ENCODE measurements around the gene RAB1B. TPM values are rescaled to one million over a fixed set of nuclear protein-coding genes. Genes with fewer than 3 reads are reported as not detected.

Gene RAB1B
- total and polyA plus RNA-seq, 2 experiments from 2014 or later, result 86.7 to 146 TPM

- no peak overlapping the region for H3K4me2 ChIP-seq (ENCODE audit: unreplicated experiment)
- H3K79me2 ChIP-seq (ENCODE audit: insufficient read depth), result no peaks in the 10 kb centered on the region
- H3F3A ChIP-seq (ENCODE audit: insufficient read depth), result no peaks in the 10 kb centered on the region
- H3K27me3 ChIP-seq (replicated peaks; ENCODE audit: insufficient read depth), result no peaks in the 10 kb centered on the region
- H3K36me3 ChIP-seq (ENCODE audit: low read depth), result peaks cover 18% of the 10 kb centered on the region; the same call in 1 of the 2 replicates
- H3K9ac ChIP-seq, result no peak overlapping the region
- 95 to 99% methylated on average over 6 of the region's 6 CpGs for WGBS, 2 experiments (ENCODE audit: low coverage in 1 of 2, low lambda C conversion rate in 2 of 2, missing lambda C conversion rate in 2 of 2)
- no peak for TF ChIP-seq EZH2phosphoT487 (IDR thresholded peaks at IDR 0.05; ENCODE audit: insufficient read depth, low read depth)
- DNase-seq, result no peak
- H3K9me2 ChIP-seq (ENCODE audit: insufficient read depth), result no peaks in the 10 kb centered on the region
- no peaks in the 10 kb centered on the region for H3K4me1 ChIP-seq (ENCODE audit: insufficient read depth)
- H4K20me1 ChIP-seq (ENCODE audit: insufficient read depth), result no peaks in the 10 kb centered on the region
- no peak overlapping the region for H2AFZ ChIP-seq
- no peak overlapping the region for H3K27ac ChIP-seq
- no peaks in the 10 kb centered on the region for H3K9me3 ChIP-seq (ENCODE audit: low read depth)
- no peak overlapping the region for H3K4me3 ChIP-seq
- in situ Hi-C loops (cut with MboI), result no loop called here
Observed at GRCh38 chr11:66237867-66238266, 30.6 kb upstream of the RAB1B start.

GRCh38 chr11:66238786-66239413 is 29.5 kb upstream of the RAB1B start:
- Histone ChIP-seq H3K36me3 (ENCODE audit: low read depth) (peaks cover 18% of the 10 kb centered on the region; the same call in 1 of the 2 replicates), H3K4me3 (no peak overlapping the region), H3K27me3 (replicated peaks; ENCODE audit: insufficient read depth) (no peaks in the 10 kb centered on the region), H3F3A (ENCODE audit: insufficient read depth) (no peaks in the 10 kb centered on the region), H4K20me1 (ENCODE audit: insufficient read depth) (no peaks in the 10 kb centered on the region), H3K79me2 (ENCODE audit: insufficient read depth) (no peaks in the 10 kb centered on the region), H3K4me2 (ENCODE audit: unreplicated experiment) (no peak overlapping the region), H3K4me1 (ENCODE audit: insufficient read depth) (no peaks in the 10 kb centered on the region), H3K9me2 (ENCODE audit: insufficient read depth) (no peaks in the 10 kb centered on the region), H3K9ac (no peak overlapping the region), H3K9me3 (ENCODE audit: low read depth) (no peaks in the 10 kb centered on the region), H3K27ac (no peak overlapping the region), H2AFZ (no peak overlapping the region)
- WGBS, 2 experiments (ENCODE audit: low coverage in 1 of 2, low lambda C conversion rate in 2 of 2, missing lambda C conversion rate in 2 of 2), result 92 to 94% methylated on average over 16 to 17 of the region's 17 CpGs
- in situ Hi-C loops (cut with MboI), result no loop called here
- no peak for DNase-seq
- TF ChIP-seq EZH2phosphoT487 (IDR thresholded peaks at IDR 0.05; ENCODE audit: insufficient read depth, low read depth) (no peak), EZH2 (IDR thresholded peaks at IDR 0.05; ENCODE audit: insufficient read depth, poor library complexity, severe bottlenecking) (no peak)

GRCh38 chr11:66239511-66239910 is 28.9 kb upstream of the RAB1B start:
- Histone ChIP-seq H3K4me3 (no peak overlapping the region), H3K36me3 (ENCODE audit: low read depth) (peaks cover 13% of the 10 kb centered on the region; the same call in 1 of the 2 replicates), H4K20me1 (ENCODE audit: insufficient read depth) (no peaks in the 10 kb centered on the region), H3K79me2 (ENCODE audit: insufficient read depth) (no peaks in the 10 kb centered on the region), H3K27me3 (replicated peaks; ENCODE audit: insufficient read depth) (no peaks in the 10 kb centered on the region), H2AFZ (no peak overlapping the region), H3F3A (ENCODE audit: insufficient read depth) (no peaks in the 10 kb centered on the region), H3K27ac (no peak overlapping the region), H3K9me2 (ENCODE audit: insufficient read depth) (no peaks in the 10 kb centered on the region), H3K4me2 (ENCODE audit: unreplicated experiment) (no peak overlapping the region), H3K9ac (no peak overlapping the region), H3K4me1 (ENCODE audit: insufficient read depth) (no peaks in the 10 kb centered on the region), H3K9me3 (ENCODE audit: low read depth) (no peaks in the 10 kb centered on the region)
- 56 to 68% methylated on average over 3 of the region's 3 CpGs for WGBS, 2 experiments (ENCODE audit: low coverage in 1 of 2, low lambda C conversion rate in 2 of 2, missing lambda C conversion rate in 2 of 2)
- no peak for TF ChIP-seq EZH2 (IDR thresholded peaks at IDR 0.05; ENCODE audit: insufficient read depth, poor library complexity, severe bottlenecking)
- TF ChIP-seq EZH2phosphoT487 (IDR thresholded peaks at IDR 0.05; ENCODE audit: insufficient read depth, low read depth), result no peak
- DNase-seq, result no peak
- in situ Hi-C loops (cut with MboI), result no loop called here

- Histone ChIP-seq H3K4me2 (ENCODE audit: unreplicated experiment) (no peak overlapping the region), H4K20me1 (ENCODE audit: insufficient read depth) (no peaks in the 10 kb centered on the region), H3K9me3 (ENCODE audit: low read depth) (no peaks in the 10 kb centered on the region), H3K27ac (no peak overlapping the region), H3F3A (ENCODE audit: insufficient read depth) (no peaks in the 10 kb centered on the region), H3K4me3 (no peak overlapping the region), H3K9ac (no peak overlapping the region), H3K4me1 (ENCODE audit: insufficient read depth) (no peaks in the 10 kb centered on the region), H3K9me2 (ENCODE audit: insufficient read depth) (no peaks in the 10 kb centered on the region), H2AFZ (no peak overlapping the region), H3K79me2 (ENCODE audit: insufficient read depth) (no peaks in the 10 kb centered on the region), H3K36me3 (ENCODE audit: low read depth) (peaks cover 9% of the 10 kb centered on the region; the same call in 1 of the 2 replicates), H3K27me3 (replicated peaks; ENCODE audit: insufficient read depth) (no peaks in the 10 kb centered on the region)
- TF ChIP-seq EZH2phosphoT487 (IDR thresholded peaks at IDR 0.05; ENCODE audit: insufficient read depth, low read depth) (no peak), EZH2 (IDR thresholded peaks at IDR 0.05; ENCODE audit: insufficient read depth, poor library complexity, severe bottlenecking) (no peak)
- no peak for DNase-seq
- in situ Hi-C loops (cut with MboI), result no loop called here
- WGBS, 2 experiments (ENCODE audit: low coverage in 1 of 2, low lambda C conversion rate in 2 of 2, missing lambda C conversion rate in 2 of 2), result 86 to 87% methylated on average over 22 to 25 of the region's 25 CpGs
Observed at GRCh38 chr11:66239998-66240780, 28.2 kb upstream of the RAB1B start.

All from GM23248 (cell line).